OCI-LY3 (cell line): Measurements from ENCODE around the gene EYS.

Experiments
- H2AFZ ChIP-seq: fragments of 200-600, 300-600 bp; shearing (Covaris generic); 2 replicates; pipeline ENCODE4 v1.6.0; 2014; ENCODE audit warnings: antibody characterized with exemption, low read depth, low read length
- H3K27ac ChIP-seq: fragments of 200-600, 300-600 bp; sonication (generic); 2 replicates; pipeline ENCODE4 v1.5.1; 2014; ENCODE audit warnings: mild to moderate bottlenecking, low read length, moderate library complexity, mixed read lengths
- H3K27me3 ChIP-seq: fragments of 200-600, 300-600 bp; sonication (generic); 2 replicates; pipeline ENCODE4 v1.6.1; 2014; ENCODE audit warnings: low read depth, low read length, mixed read lengths
- H3K36me3 ChIP-seq: fragments of 200-600, 300-600 bp; sonication (generic); replicated peaks from 2 replicates; pipeline ENCODE3; 2014; ENCODE audit warnings: low read depth, low read length, mixed read lengths
- H3K4me1 ChIP-seq: fragments of 300-600, 200-600 bp; sonication (generic); 2 replicates; pipeline ENCODE4 v1.6.1; 2014; ENCODE audit warnings: low read length, mixed read lengths
- H3K4me2 ChIP-seq: fragments of 200-600, 300-600 bp; sonication (generic); 2 replicates; pipeline ENCODE4 v1.6.1; 2014; ENCODE audit warnings: low read length, mixed read lengths
- H3K4me3 ChIP-seq: fragments of 300-600, 200-600 bp; sonication (generic); 2 replicates; pipeline ENCODE4 v1.5.1; 2014; ENCODE audit warnings: antibody characterized with exemption, mild to moderate bottlenecking, low read length, moderate library complexity
- H3K79me2 ChIP-seq: fragments of 300-600, 200-600 bp; shearing (Covaris generic); 2 replicates; pipeline ENCODE4 v1.6.1; 2014; ENCODE audit warnings: mild to moderate bottlenecking, low read length, mixed read lengths
- H3K9ac ChIP-seq: fragments of 300-600, 200-600 bp; shearing (Covaris generic); 2 replicates; pipeline ENCODE4 v1.6.0; 2014; ENCODE audit warnings: mild to moderate bottlenecking, low read length, moderate library complexity
- H3K9me3 ChIP-seq: fragments of 200-600, 300-600 bp; shearing (Covaris generic); 2 replicates; pipeline ENCODE4 v1.6.1; 2014; ENCODE audit warnings: low read length, mixed read lengths; ENCODE audit not compliant: insufficient read depth
- H4K20me1 ChIP-seq: fragments of 200-600, 300-600 bp; sonication (generic); 2 replicates; pipeline ENCODE4 v1.6.1; 2016; ENCODE audit warnings: low read length, mixed read lengths; ENCODE audit not compliant: insufficient read depth
- CTCF ChIP-seq: fragments of 200-600, 300-600 bp; sonication (generic); IDR thresholded peaks from 2 replicates; pipeline ENCODE4 v1.5.1; 2014; ENCODE audit warnings: antibody characterized with exemption, low read length, low read depth
- EZH2phosphoT487 ChIP-seq: fragments of 200-600 bp; shearing (Covaris generic); IDR thresholded peaks from 2 replicates; pipeline ENCODE4 v1.6.1; 2018; ENCODE audit warnings: antibody characterized with exemption, mixed run types, low read depth

Gene EYS

GRCh38 chr6:63731930-63732329, 1975.1 kb downstream of the EYS start:
- Histone ChIP-seq H3K79me2 (no peaks in the 10 kb centered on the region), H3K27me3 (no peaks in the 10 kb centered on the region), H3K4me1 (no peaks in the 10 kb centered on the region), H3K36me3 (no peaks in the 10 kb centered on the region), H3K9me3 (no peaks in the 10 kb centered on the region), H3K4me3 (no peak overlapping the region), H3K27ac (no peak overlapping the region), H3K4me2 (no peak overlapping the region), H4K20me1 (no peaks in the 10 kb centered on the region), H2AFZ (no peak overlapping the region), H3K9ac (no peak overlapping the region)
- TF ChIP-seq CTCF (no peak), EZH2phosphoT487 (no peak)

- TF ChIP-seq CTCF, result no peak
- TF ChIP-seq EZH2phosphoT487, result no peak
- no peak overlapping the region for H3K9ac ChIP-seq
- no peaks in the 10 kb centered on the region for H3K79me2 ChIP-seq
Observed at GRCh38 chr6:63730311-63730710, 1976.7 kb downstream of the EYS start.

GRCh38 chr6:63724721-63725120, 1982.3 kb downstream of the EYS start:
- no peak overlapping the region for H3K4me3 ChIP-seq
- no peak overlapping the region for H2AFZ ChIP-seq
- no peaks in the 10 kb centered on the region for H3K9me3 ChIP-seq
- H3K27me3 ChIP-seq, result no peaks in the 10 kb centered on the region
- no peaks in the 10 kb centered on the region for H3K36me3 ChIP-seq
- no peak overlapping the region for H3K9ac ChIP-seq
- H3K4me1 ChIP-seq, result no peaks in the 10 kb centered on the region
- H4K20me1 ChIP-seq, result no peaks in the 10 kb centered on the region
- H3K4me2 ChIP-seq, result no peak overlapping the region
- H3K79me2 ChIP-seq, result no peaks in the 10 kb centered on the region
- TF ChIP-seq CTCF (no peak), EZH2phosphoT487 (no peak)
- H3K27ac ChIP-seq, result no peak overlapping the region

More at GRCh38 chr6:63730311-63730710, 1976.7 kb downstream of the EYS start:
- Histone ChIP-seq H3K27me3 (no peaks in the 10 kb centered on the region), H2AFZ (no peak overlapping the region), H4K20me1 (no peaks in the 10 kb centered on the region), H3K4me3 (no peak overlapping the region), H3K4me2 (no peak overlapping the region), H3K27ac (no peak overlapping the region), H3K36me3 (no peaks in the 10 kb centered on the region), H3K9me3 (no peaks in the 10 kb centered on the region), H3K4me1 (no peaks in the 10 kb centered on the region)

GRCh38 chr6:63721181-63721580, 1985.8 kb downstream of the EYS start:
- Histone ChIP-seq H2AFZ (no peak overlapping the region), H3K36me3 (peaks cover 2% of the 10 kb centered on the region), H3K79me2 (no peaks in the 10 kb centered on the region), H3K9ac (no peak overlapping the region), H3K27me3 (no peaks in the 10 kb centered on the region), H3K9me3 (no peaks in the 10 kb centered on the region), H3K27ac (no peak overlapping the region), H3K4me3 (no peak overlapping the region), H3K4me1 (no peaks in the 10 kb centered on the region), H3K4me2 (no peak overlapping the region), H4K20me1 (no peaks in the 10 kb centered on the region)
- TF ChIP-seq CTCF (no peak), EZH2phosphoT487 (no peak)
